GM12878 (cell line): ENCODE results near the gene VAV2. TPM values are rescaled to one million over a fixed set of nuclear protein-coding genes. Genes with fewer than 3 reads are reported as not detected.

ENCODE experiments used
- ATAC-seq: fragments of 200-7000 bp; cut with Tn5 transposase; 3 replicates; pipeline ENCODE4 v1.9.1; 2020; ENCODE audit warnings: mild to moderate bottlenecking, moderate library complexity
- BruUV-seq: library from RNA; stranded (reverse); fragments of 400-500 nt; replicated peaks from 2 replicates; lab custom pipeline; 2021; lab: Mats Ljungman, UMichigan
- CTCF ChIA-PET: fragments of 300-600 bp; sonication (Branson Sonifier 250); formaldehyde crosslinking; extraction: SDS; loops from one replicate; lab custom pipeline; 2021; ENCODE audit warnings: inconsistent platforms; lab: Yijun Ruan, JAX
- POLR2A ChIA-PET: fragments of 350-600 bp; formaldehyde crosslinking; extraction: SDS; loops from one replicate; lab custom pipeline; 2021; ENCODE audit warnings: inconsistent platforms; lab: Charles Lee
- RAD21 ChIA-PET: fragments of 300-600 bp; sonication (Branson Sonifier 250); formaldehyde crosslinking; loops from one replicate; lab custom pipeline; 2023; ENCODE audit warnings: antibody characterized with exemption; ENCODE audit not compliant: unreplicated experiment; lab: Charles Lee
- SMC1A ChIA-PET: fragments of 300-600 bp; sonication (Branson Sonifier 250); formaldehyde crosslinking; loops from one replicate; lab custom pipeline; 2023; ENCODE audit not compliant: unreplicated experiment, uncharacterized antibody; lab: Charles Lee
- DNase-seq: peaks from one replicate; pipeline ENCODE4 v3.0.0-alpha.2; 2011; ENCODE audit warnings: low read depth, low spot score
- FAIRE-seq: peaks from 3 replicates; lab custom pipeline; 2011; peaks lifted over from hg19 to GRCh38; lab: Jason Lieb, UNC
- H2AFZ ChIP-seq: 2 replicates; pipeline ENCODE4 v1.6.0; 2011; ENCODE audit warnings: low read depth, low read length, control low read depth; ENCODE audit not compliant: control insufficient read depth
- H3K27ac ChIP-seq: 2 replicates; pipeline ENCODE4 v1.5.1; 2011; ENCODE audit warnings: control low read depth; ENCODE audit not compliant: control insufficient read depth, insufficient read depth
- H3K27me3 ChIP-seq, 2 experiments: replicated peaks in 1 of 2; 2 replicates each; pipeline versions ENCODE4 v1.6.0 to v1.6.1; 2011; ENCODE audit warnings: low read length in 1 of 2; ENCODE audit not compliant: control insufficient read depth in 2 of 2, insufficient read depth in 2 of 2
- H3K36me3 ChIP-seq, 2 experiments: 2 replicates each; pipeline ENCODE4 v1.5.1; 2011; ENCODE audit warnings: low read length in 1 of 2; ENCODE audit not compliant: control insufficient read depth in 2 of 2, insufficient read depth in 2 of 2
- H3K4me1 ChIP-seq: 2 replicates; pipeline ENCODE4 v1.6.1; 2011; ENCODE audit warnings: mild to moderate bottlenecking, low read length, moderate library complexity, mixed read lengths; ENCODE audit not compliant: control insufficient read depth, insufficient read depth
- H3K4me2 ChIP-seq: 2 replicates; pipeline ENCODE4 v1.6.0; 2011; ENCODE audit warnings: control low read depth; ENCODE audit not compliant: control insufficient read depth, insufficient read depth
- H3K4me3 ChIP-seq: fragments of 200-600 bp; sonication (generic); 2 replicates; pipeline ENCODE4 v1.5.1; 2016
- H3K79me2 ChIP-seq: 2 replicates; pipeline ENCODE4 v1.6.0; 2011; ENCODE audit warnings: low read length; ENCODE audit not compliant: control insufficient read depth, insufficient read depth
- H3K9ac ChIP-seq: 2 replicates; pipeline ENCODE4 v1.8.0; 2011; ENCODE audit warnings: low read length, control low read depth, mixed read lengths; ENCODE audit not compliant: control insufficient read depth, insufficient read depth
- H3K9me3 ChIP-seq: replicated peaks from 3 replicates; pipeline ENCODE4 v1.5.1; 2011; ENCODE audit warnings: mild to moderate bottlenecking, low read length; ENCODE audit not compliant: control insufficient read depth, insufficient read depth
- H4K20me1 ChIP-seq: 2 replicates; pipeline ENCODE4 v1.6.0; 2011; ENCODE audit not compliant: control insufficient read depth, insufficient read depth
- CBX3 ChIP-seq: fragments of 200-600 bp; sonication (generic); IDR thresholded peaks from 2 replicates; pipeline ENCODE4 v1.6.1; 2016; ENCODE audit warnings: low read depth, borderline replicate concordance
- CBX5 ChIP-seq: sonication (generic); IDR thresholded peaks from 2 replicates; pipeline ENCODE4 v1.6.1; 2016; ENCODE audit warnings: low read depth, moderate library complexity, mild to moderate bottlenecking, inconsistent platforms
- CHD1 ChIP-seq: IDR thresholded peaks from 2 replicates; pipeline ENCODE4 v1.6.1; 2012; ENCODE audit warnings: low read depth, low read length, improper control_type of control experiment
- EP300 ChIP-seq, 2 experiments: fragments of 150-350 bp in 1 of 2; IDR thresholded peaks; 2 replicates each; pipeline ENCODE4 v1.6.1; 2011 to 2012; ENCODE audit warnings: low read depth in 2 of 2, low read length in 2 of 2, borderline replicate concordance in 1 of 2, improper control_type of control experiment in 1 of 2, inconsistent platforms in 1 of 2; ENCODE audit not compliant: control insufficient read depth in 1 of 2
- MTA3 ChIP-seq: IDR thresholded peaks from 2 replicates; pipeline ENCODE4 v1.6.1; 2012; ENCODE audit warnings: low read length, inconsistent platforms, borderline replicate concordance
- MXI1 ChIP-seq: fragments of 150-350 bp; IDR thresholded peaks from 2 replicates; pipeline ENCODE4 v1.6.1; 2011; ENCODE audit warnings: low read depth, mild to moderate bottlenecking, inconsistent platforms, low read length, improper control_type of control experiment
- NFIC ChIP-seq: IDR thresholded peaks from 2 replicates; pipeline ENCODE4 v1.6.1; 2012; ENCODE audit warnings: low read depth, mild to moderate bottlenecking, inconsistent platforms, low read length, moderate library complexity
- RB1 ChIP-seq: fragments of 450-650 bp; formaldehyde crosslinking; IDR thresholded peaks from 2 replicates; pipeline ENCODE4 v1.6.1; 2017; ENCODE audit warnings: mild to moderate bottlenecking, borderline replicate concordance
- REST ChIP-seq: IDR thresholded peaks from 2 replicates; pipeline ENCODE4 v1.6.1; 2012; ENCODE audit warnings: mild to moderate bottlenecking, low read depth, low read length
- RFX5 ChIP-seq: IDR thresholded peaks from 2 replicates; pipeline ENCODE4 v1.6.1; 2011; ENCODE audit warnings: low read depth, low read length, improper control_type of control experiment
- SIN3A ChIP-seq: IDR thresholded peaks from 2 replicates; pipeline ENCODE4 v1.6.1; 2012; ENCODE audit warnings: low read depth, low read length, improper control_type of control experiment
- USF1 ChIP-seq: IDR thresholded peaks from 2 replicates; pipeline ENCODE4 v1.6.1; 2011; ENCODE audit warnings: borderline replicate concordance, low read depth, mild to moderate bottlenecking, moderate library complexity, mixed read lengths, low read length; ENCODE audit not compliant: insufficient read depth; ENCODE audit errors: extremely low read length
- ZNF274 ChIP-seq: IDR thresholded peaks from one replicate; pipeline ENCODE4 v1.8.0; 2011; ENCODE audit not compliant: insufficient read length, insufficient read depth
- ZNF622 ChIP-seq: fragments of 450-650 bp; IDR thresholded peaks from 2 replicates; pipeline ENCODE4 v1.6.1; 2017; ENCODE audit warnings: mild to moderate bottlenecking, inconsistent platforms
- WGBS: methylation state at CpG from one replicate; pipeline ENCODE4 v1.1.6; 2016; ENCODE audit warnings: low lambda C conversion rate; ENCODE audit not compliant: insufficient replicate concordance, insufficient coverage; ENCODE audit errors: missing lambda C conversion rate; 5-methylcytosine and 5-hydroxymethylcytosine counted together
- in situ Hi-C: fragments of 300-500 bp; cut with MboI; formaldehyde crosslinking; loops from 9 replicates; pipeline ENCODE4 v1.14.3; 2018; ENCODE audit warnings: mixed read lengths
- intact Hi-C: fragments of 100-400 bp; cut with micrococcal nuclease; formaldehyde crosslinking; loops from one replicate; pipeline ENCODE4 v1.14.2; 2022; ENCODE audit not compliant: unreplicated experiment
- polyA plus RNA-seq, 11 experiments: library from polyadenylated mRNA; depleted of rRNA in 4 of 11; unstranded in 6 of 11; stranded (reverse) in 5 of 11; fragments of >200 nt; fragmentation: Nextera tagmentation in 4 of 11; fragmentation: Illumina TruSeq in 1 of 11; extraction: Ambion mirVana in 4 of 11; extraction: Trizol in 1 of 11; gene quantifications; 1 replicate in 1 of 11; 2 replicates in 10 of 11; pipeline versions ENCODE4 v1.2.1 to v1.2.3, GENCODE V29; 2011 to 2016; ENCODE audit warnings: inconsistent platforms in 2 of 11, missing spikeins in 2 of 11, low read depth in 1 of 11
- total RNA-seq, 4 experiments: library from RNA; depleted of rRNA in 3 of 4; stranded (reverse); fragments of >200 nt in 3 of 4; fragmentation: Illumina TruSeq in 1 of 4; extraction: Trizol in 1 of 4; gene quantifications; 2 replicates each; pipeline versions ENCODE4 v1.2.1 to v1.2.3, GENCODE V29; 2013 to 2021

VAV2 gene
- total and polyA plus RNA-seq, 10 of the 15 experiments (the other 5 are each of a cell fraction or from before 2014, with no cell fraction given) = 0.13 to 43.9 (median 16.9) TPM

GRCh38 chr9:133866946-133867345, 125.2 kb downstream of the VAV2 start (continued):
- TF ChIP-seq REST = no peak
- no peak for TF ChIP-seq NFIC
- no peak for TF ChIP-seq SIN3A
- no peak for TF ChIP-seq RB1
- TF ChIP-seq CBX3 = no peak
- no peak for TF ChIP-seq EP300 (IDR thresholded peaks at IDR 0.05; ENCODE audit: borderline replicate concordance in 1 of 2, control insufficient read depth in 1 of 2, low read depth in 2 of 2, low read length in 2 of 2)

GRCh38 chr9:133864011-133864410, 128.1 kb downstream of the VAV2 start:
- SMC1A ChIA-PET = no interaction called here
- Histone ChIP-seq H3K4me1 (no peaks in the 10 kb centered on the region), H3K4me3 (no peak overlapping the region), H3K4me2 (no peak overlapping the region), H3K36me3 (peaks cover 6 to 14% of the 10 kb centered on the region in 2 experiments; a peak in 3 of 4 replicates), H2AFZ (no peak overlapping the region), H3K9ac (no peak overlapping the region), H3K9me3 (peaks cover 3% of the 10 kb centered on the region; the same call in 1 of the 3 replicates), H4K20me1 (0 out of 2 replicates have a peak, but pooled peaks cover 2% of the 10 kb centered on the region), H3K27me3 (no peaks in the 10 kb centered on the region), H3K27ac (no peak overlapping the region), H3K79me2 (peaks cover 9% of the 10 kb centered on the region)
- POLR2A ChIA-PET = interaction anchor here (0.6 kb wide), 1 partner anchor 30 kb away, joined by 6 read pairs; no protein-coding TSS in a partner anchor
- no peak for DNase-seq
- CTCF ChIA-PET = interaction anchor here (1.5 kb wide), 1 partner anchor 71 kb away, joined by 4 read pairs; no protein-coding TSS in a partner anchor
- no peak for TF ChIP-seq CBX5
- TF ChIP-seq MXI1 = no peak
- no peak for TF ChIP-seq MTA3
- TF ChIP-seq CHD1 = no peak
- no peak for TF ChIP-seq USF1
- no peak for TF ChIP-seq RFX5
- TF ChIP-seq ZNF274 = no peak
- no peak for TF ChIP-seq ZNF622
- BruUV-seq = no TSS peak
- FAIRE-seq = no peak
- no peak for ATAC-seq
- RAD21 ChIA-PET = interaction anchor here (1.0 kb wide), 1 partner anchor 126 kb away, joined by 3 read pairs; no protein-coding TSS in a partner anchor
- intact Hi-C loops = no loop called here
- in situ Hi-C loops = no loop called here
- 90% methylated on average over 13 of the region's 16 CpGs for WGBS
